A549 (cell line): Measurements from ENCODE around the gene PI4KA. TPM values are rescaled to one million over a fixed set of nuclear protein-coding genes. Genes with fewer than 3 reads are reported as not detected.

Experiments
- ATAC-seq, 2 experiments: fragments of 200-7000 bp in 1 of 2; fragments of >200 bp in 1 of 2; cut with Nextera tagmentation in 1 of 2; cut with Tn5 transposase in 1 of 2; 3 replicates each; pipeline versions ENCODE4 v1.8.0 to v1.9.1; 2018 to 2020; ENCODE audit warnings: mild to moderate bottlenecking in 1 of 2, moderate library complexity in 1 of 2
- CTCF ChIA-PET: fragments of 300-600 bp; sonication (Branson Sonifier 250); formaldehyde crosslinking; extraction: SDS; loops from one replicate; lab custom pipeline; 2021; ENCODE audit warnings: antibody characterized with exemption, inconsistent platforms; lab: Yijun Ruan, JAX
- POLR2A ChIA-PET: fragments of 350-600 bp; formaldehyde crosslinking; extraction: SDS; loops from one replicate; lab custom pipeline; 2021; ENCODE audit warnings: antibody characterized with exemption, inconsistent platforms; lab: Yijun Ruan, JAX
- DNase-seq, 2 experiments: peaks; one replicate each; pipeline versions ENCODE4 v3.0.0 to v3.0.0-alpha.2; 2011 to 2016; ENCODE audit warnings: low read depth in 1 of 2, low spot score in 1 of 2
- FAIRE-seq: peaks from 2 replicates; lab custom pipeline; 2011; peaks lifted over from hg19 to GRCh38; lab: Jason Lieb, UNC
- H3K27ac ChIP-seq, 2 experiments: fragments of >200 bp; sonication (Bioruptor Twin); formaldehyde crosslinking; 3 replicates each; pipeline ENCODE4 v1.5.1; 2016 to 2017
- H3K4me1 ChIP-seq: fragments of >200 bp; sonication (Bioruptor Twin); formaldehyde crosslinking; 3 replicates; pipeline ENCODE4 v1.6.1; 2016
- H3K4me2 ChIP-seq: fragments of >200 bp; sonication (Bioruptor Twin); formaldehyde crosslinking; 3 replicates; pipeline ENCODE4 v1.6.1; 2016
- H3K4me3 ChIP-seq: fragments of >200 bp; sonication (Bioruptor Twin); formaldehyde crosslinking; 3 replicates; pipeline ENCODE4 v1.5.1; 2016
- H3K9me3 ChIP-seq: fragments of >200 bp; sonication (Bioruptor Twin); formaldehyde crosslinking; 3 replicates; pipeline ENCODE4 v1.6.1; 2016
- CBX8 ChIP-seq: fragments of 200-600 bp; sonication (generic); IDR thresholded peaks from 2 replicates; pipeline ENCODE4 v1.6.1; 2016
- CHD4 ChIP-seq: fragments of 200-600 bp; sonication (generic); IDR thresholded peaks from 2 replicates; pipeline ENCODE4 v1.6.1; 2016; ENCODE audit warnings: antibody characterized with exemption, mild to moderate bottlenecking, borderline replicate concordance
- EHF ChIP-seq: fragments of 250-450 bp; sonication (Bioruptor Pico); IDR thresholded peaks from 2 replicates; pipeline ENCODE4 v1.5.0; 2020; ENCODE audit warnings: mild to moderate bottlenecking
- EP300 ChIP-seq, 2 experiments: fragments of >200 bp; sonication (Bioruptor Twin); formaldehyde crosslinking; IDR thresholded peaks; 2 replicates in 1 of 2; 3 replicates in 1 of 2; pipeline ENCODE4 v1.6.1; 2016 to 2017
- FOSL2 ChIP-seq, 2 experiments: fragments of 450-650 bp in 1 of 2; fragments of >200 bp in 1 of 2; sonication (Bioruptor Twin) in 1 of 2; formaldehyde crosslinking; IDR thresholded peaks; 2 replicates each; pipeline versions ENCODE4 v1.5.0 to v1.6.1; 2016 to 2020; ENCODE audit warnings: mild to moderate bottlenecking in 1 of 2, moderate library complexity in 1 of 2
- FOXS1 ChIP-seq: fragments of 250-450 bp; sonication (Bioruptor Pico); IDR thresholded peaks from 2 replicates; pipeline ENCODE4 v1.5.0; 2020; ENCODE audit warnings: mild to moderate bottlenecking, moderate library complexity
- GATA3 ChIP-seq: IDR thresholded peaks from 2 replicates; pipeline ENCODE4 v1.6.1; 2012; ENCODE audit warnings: borderline replicate concordance
- HEYL ChIP-seq: fragments of 250-450 bp; sonication (Bioruptor Pico); IDR thresholded peaks from 2 replicates; pipeline ENCODE4 v1.8.0; 2021; ENCODE audit warnings: mild to moderate bottlenecking, moderate library complexity
- HOXB5 ChIP-seq: fragments of 250-450 bp; sonication (Bioruptor Pico); IDR thresholded peaks from 2 replicates; pipeline ENCODE4 v1.5.0; 2020; ENCODE audit warnings: mild to moderate bottlenecking, moderate library complexity
- JUN ChIP-seq, 2 experiments: fragments of >200 bp; sonication (Bioruptor Twin); formaldehyde crosslinking; IDR thresholded peaks; 2 replicates in 1 of 2; 3 replicates in 1 of 2; pipeline ENCODE4 v1.6.1; 2016 to 2017
- JUNB ChIP-seq: fragments of >200 bp; sonication (Bioruptor Twin); formaldehyde crosslinking; IDR thresholded peaks from 2 replicates; pipeline ENCODE4 v1.6.1; 2016
- KDM5A ChIP-seq: fragments of 200-600 bp; sonication (generic); IDR thresholded peaks from 2 replicates; pipeline ENCODE4 v1.6.1; 2016; ENCODE audit warnings: antibody characterized with exemption, mild to moderate bottlenecking
- MAZ ChIP-seq: fragments of 150-350 bp; IDR thresholded peaks from 2 replicates; pipeline ENCODE4 v1.6.1; 2014; ENCODE audit warnings: antibody characterized with exemption, low read depth, low read length, borderline replicate concordance
- NFE2L2 ChIP-seq: fragments of 150-350 bp; conservative IDR thresholded peaks from 2 replicates; pipeline ENCODE4 v1.6.1; 2014; ENCODE audit warnings: low read length
- NPAS2 ChIP-seq: fragments of 250-450 bp; sonication (Bioruptor Pico); IDR thresholded peaks from 2 replicates; pipeline ENCODE4 v1.8.0; 2022; ENCODE audit warnings: mild to moderate bottlenecking, moderate library complexity, borderline replicate concordance
- RARB ChIP-seq: fragments of 250-450 bp; sonication (Bioruptor Pico); IDR thresholded peaks from 2 replicates; pipeline ENCODE4 v1.8.0; 2021; ENCODE audit warnings: mild to moderate bottlenecking, moderate library complexity
- RNF2 ChIP-seq: fragments of 200-600 bp; sonication (generic); IDR thresholded peaks from 2 replicates; pipeline ENCODE4 v1.6.1; 2016; ENCODE audit warnings: low read depth, mild to moderate bottlenecking, antibody characterized with exemption, moderate library complexity, borderline replicate concordance
- SMC3 ChIP-seq: fragments of >200 bp; sonication (Bioruptor Twin); formaldehyde crosslinking; IDR thresholded peaks from 3 replicates; pipeline ENCODE4 v1.6.1; 2018; ENCODE audit warnings: inconsistent platforms
- ZC3H11A ChIP-seq: fragments of 450-650 bp; IDR thresholded peaks from 2 replicates; pipeline ENCODE4 v1.6.1; 2014; ENCODE audit warnings: antibody characterized with exemption, mild to moderate bottlenecking
- ZFP36 ChIP-seq: fragments of 450-650 bp; IDR thresholded peaks from 2 replicates; pipeline ENCODE4 v1.6.1; 2014; ENCODE audit warnings: borderline replicate concordance; ENCODE audit not compliant: partially characterized antibody
- WGBS: methylation state at CpG from one replicate; pipeline ENCODE4 v1.1.6; 2017; ENCODE audit errors: missing lambda C conversion rate; 5-methylcytosine and 5-hydroxymethylcytosine counted together
- polyA plus RNA-seq, 4 experiments: library from polyadenylated mRNA; depleted of rRNA in 3 of 4; stranded (reverse); fragments of >200 nt; fragmentation: RNase III in 1 of 4; extraction: RNeasy Plus Mini Kit Qiagen cat#74134 plus additional on column Dnase treatment in 1 of 4; gene quantifications; 2 replicates in 3 of 4; 3 replicates in 1 of 4; pipeline ENCODE4 v1.2.3, GENCODE V29; 2011 to 2017
- TF ChIP-seq, protein P1 (sequence below): fragments of 450-650 bp; IDR thresholded peaks from 2 replicates; pipeline ENCODE4 v1.6.1; 2014; ENCODE audit warnings: antibody characterized with exemption
- TF ChIP-seq, protein P2 (sequence below): IDR thresholded peaks from 2 replicates; pipeline ENCODE4 v1.6.1; 2012
- TF ChIP-seq, protein P3 (sequence below): fragments of 250-450 bp; sonication (Bioruptor Pico); IDR thresholded peaks from 2 replicates; pipeline ENCODE4 v1.5.0; 2021; ENCODE audit warnings: mild to moderate bottlenecking, moderate library complexity, borderline replicate concordance
- TF ChIP-seq, protein P4 (sequence below): IDR thresholded peaks from 2 replicates; pipeline ENCODE4 v1.6.1; 2012; ENCODE audit warnings: low read depth, borderline replicate concordance
- TF ChIP-seq, protein P5 (sequence below): fragments of 200-600 bp; sonication (generic); IDR thresholded peaks from 2 replicates; pipeline ENCODE4 v1.6.1; 2016; ENCODE audit warnings: antibody characterized with exemption, mild to moderate bottlenecking, moderate library complexity
- TF ChIP-seq, protein P6 (sequence below): fragments of 150-350 bp; IDR thresholded peaks from 2 replicates; pipeline ENCODE4 v1.6.1; 2014; ENCODE audit warnings: low read depth, mild to moderate bottlenecking, low read length

The PI4KA gene
- polyA plus RNA-seq, 2 of the 4 experiments (the other 2 are of a cell fraction) = 14.4 to 21.3 TPM

DNA sequence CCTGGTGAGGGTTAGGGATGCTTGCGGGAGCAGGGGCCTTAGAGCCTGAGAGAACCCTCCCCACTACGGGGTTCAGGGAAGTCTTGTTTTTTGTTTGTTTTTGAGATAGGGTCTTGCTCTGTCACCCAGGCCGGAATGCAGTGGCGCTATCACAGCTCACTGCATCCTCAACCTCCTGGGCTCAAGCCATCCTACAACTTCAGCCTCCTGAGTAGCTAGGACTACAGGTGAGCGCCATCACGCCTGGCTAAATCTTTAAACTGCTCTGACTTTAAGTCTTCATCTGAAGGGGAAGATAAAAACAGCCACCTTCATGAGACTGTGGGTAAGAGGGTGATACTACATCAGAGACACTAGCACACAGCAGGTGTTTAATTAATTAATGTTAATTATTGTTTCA is 56.2 kb downstream of the PI4KA start:
- Histone ChIP-seq H3K4me3 (no peak overlapping the region), H3K27ac (no peak overlapping the region), H3K9me3 (no peaks in the 10 kb centered on the region), H3K4me2 (no peak overlapping the region), H3K4me1 (peaks cover 18% of the 10 kb centered on the region)
- ChIA-PET POLR2A (no interaction called here), CTCF (interaction anchor here (1.1 to 2.3 kb wide), 4 partner anchors 51 to 120 kb away, joined by 3 to 9 read pairs (median 6); no protein-coding TSS in a partner anchor)
- 95% methylated on average over 6 of the region's 6 CpGs for WGBS
- DNase-seq (no peak), ATAC-seq (no peak), FAIRE-seq (no peak)
- TF ChIP-seq, protein P1, sequence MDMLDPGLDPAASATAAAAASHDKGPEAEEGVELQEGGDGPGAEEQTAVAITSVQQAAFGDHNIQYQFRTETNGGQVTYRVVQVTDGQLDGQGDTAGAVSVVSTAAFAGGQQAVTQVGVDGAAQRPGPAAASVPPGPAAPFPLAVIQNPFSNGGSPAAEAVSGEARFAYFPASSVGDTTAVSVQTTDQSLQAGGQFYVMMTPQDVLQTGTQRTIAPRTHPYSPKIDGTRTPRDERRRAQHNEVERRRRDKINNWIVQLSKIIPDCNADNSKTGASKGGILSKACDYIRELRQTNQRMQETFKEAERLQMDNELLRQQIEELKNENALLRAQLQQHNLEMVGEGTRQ = no peak
- TF ChIP-seq ZC3H11A (no peak), NPAS2 (CRISPR knock-in tag) (no peak), NFE2L2 (no peak), ZFP36 (no peak), HOXB5 (no peak), GATA3 (no peak), EHF (no peak), HEYL (no peak)
- TF ChIP-seq, protein P2, sequence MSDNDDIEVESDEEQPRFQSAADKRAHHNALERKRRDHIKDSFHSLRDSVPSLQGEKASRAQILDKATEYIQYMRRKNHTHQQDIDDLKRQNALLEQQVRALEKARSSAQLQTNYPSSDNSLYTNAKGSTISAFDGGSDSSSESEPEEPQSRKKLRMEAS = no peak
- TF ChIP-seq, protein P3, sequence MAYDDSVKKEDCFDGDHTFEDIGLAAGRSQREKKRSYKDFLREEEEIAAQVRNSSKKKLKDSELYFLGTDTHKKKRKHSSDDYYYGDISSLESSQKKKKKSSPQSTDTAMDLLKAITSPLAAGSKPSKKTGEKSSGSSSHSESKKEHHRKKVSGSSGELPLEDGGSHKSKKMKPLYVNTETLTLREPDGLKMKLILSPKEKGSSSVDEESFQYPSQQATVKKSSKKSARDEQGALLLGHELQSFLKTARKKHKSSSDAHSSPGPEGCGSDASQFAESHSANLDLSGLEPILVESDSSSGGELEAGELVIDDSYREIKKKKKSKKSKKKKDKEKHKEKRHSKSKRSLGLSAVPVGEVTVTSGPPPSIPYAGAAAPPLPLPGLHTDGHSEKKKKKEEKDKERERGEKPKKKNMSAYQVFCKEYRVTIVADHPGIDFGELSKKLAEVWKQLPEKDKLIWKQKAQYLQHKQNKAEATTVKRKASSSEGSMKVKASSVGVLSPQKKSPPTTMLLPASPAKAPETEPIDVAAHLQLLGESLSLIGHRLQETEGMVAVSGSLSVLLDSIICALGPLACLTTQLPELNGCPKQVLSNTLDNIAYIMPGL = no peak
- TF ChIP-seq, protein P4, sequence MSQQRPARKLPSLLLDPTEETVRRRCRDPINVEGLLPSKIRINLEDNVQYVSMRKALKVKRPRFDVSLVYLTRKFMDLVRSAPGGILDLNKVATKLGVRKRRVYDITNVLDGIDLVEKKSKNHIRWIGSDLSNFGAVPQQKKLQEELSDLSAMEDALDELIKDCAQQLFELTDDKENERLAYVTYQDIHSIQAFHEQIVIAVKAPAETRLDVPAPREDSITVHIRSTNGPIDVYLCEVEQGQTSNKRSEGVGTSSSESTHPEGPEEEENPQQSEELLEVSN = no peak

DNA sequence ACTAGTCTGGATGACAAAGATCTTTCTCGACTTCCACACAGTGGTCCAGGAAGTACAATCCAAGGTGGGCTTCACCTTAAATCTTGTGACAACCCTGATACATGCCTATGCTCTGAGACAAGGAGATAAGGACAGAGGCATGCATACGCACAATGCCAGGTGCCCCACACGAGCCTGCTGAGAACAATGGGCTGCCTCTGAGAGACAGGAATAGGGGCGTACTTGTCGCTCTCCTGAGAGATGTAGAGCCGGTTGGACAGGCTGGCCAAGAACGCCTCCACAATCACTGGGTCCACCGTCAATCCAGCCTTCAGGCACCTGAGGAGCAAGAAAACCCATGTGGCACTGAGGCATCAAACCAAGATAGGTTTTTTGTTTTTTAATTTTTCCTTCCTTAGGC is 59.2 kb downstream of the PI4KA start:
- Histone ChIP-seq H3K4me3 (no peak overlapping the region), H3K27ac (no peak overlapping the region), H3K9me3 (no peaks in the 10 kb centered on the region), H3K4me2 (no peak overlapping the region), H3K4me1 (no peaks in the 10 kb centered on the region)
- ChIA-PET CTCF (interaction anchor here (1.7 to 1.8 kb wide), 2 partner anchors 15 kb away, joined by 8 to 9 read pairs; no protein-coding TSS in a partner anchor), POLR2A (no interaction called here)
- no peak for FAIRE-seq
- no peak for DNase-seq
- 88% methylated on average over 5 of the region's 8 CpGs for WGBS
- ATAC-seq = no peak
- TF ChIP-seq, protein P5, sequence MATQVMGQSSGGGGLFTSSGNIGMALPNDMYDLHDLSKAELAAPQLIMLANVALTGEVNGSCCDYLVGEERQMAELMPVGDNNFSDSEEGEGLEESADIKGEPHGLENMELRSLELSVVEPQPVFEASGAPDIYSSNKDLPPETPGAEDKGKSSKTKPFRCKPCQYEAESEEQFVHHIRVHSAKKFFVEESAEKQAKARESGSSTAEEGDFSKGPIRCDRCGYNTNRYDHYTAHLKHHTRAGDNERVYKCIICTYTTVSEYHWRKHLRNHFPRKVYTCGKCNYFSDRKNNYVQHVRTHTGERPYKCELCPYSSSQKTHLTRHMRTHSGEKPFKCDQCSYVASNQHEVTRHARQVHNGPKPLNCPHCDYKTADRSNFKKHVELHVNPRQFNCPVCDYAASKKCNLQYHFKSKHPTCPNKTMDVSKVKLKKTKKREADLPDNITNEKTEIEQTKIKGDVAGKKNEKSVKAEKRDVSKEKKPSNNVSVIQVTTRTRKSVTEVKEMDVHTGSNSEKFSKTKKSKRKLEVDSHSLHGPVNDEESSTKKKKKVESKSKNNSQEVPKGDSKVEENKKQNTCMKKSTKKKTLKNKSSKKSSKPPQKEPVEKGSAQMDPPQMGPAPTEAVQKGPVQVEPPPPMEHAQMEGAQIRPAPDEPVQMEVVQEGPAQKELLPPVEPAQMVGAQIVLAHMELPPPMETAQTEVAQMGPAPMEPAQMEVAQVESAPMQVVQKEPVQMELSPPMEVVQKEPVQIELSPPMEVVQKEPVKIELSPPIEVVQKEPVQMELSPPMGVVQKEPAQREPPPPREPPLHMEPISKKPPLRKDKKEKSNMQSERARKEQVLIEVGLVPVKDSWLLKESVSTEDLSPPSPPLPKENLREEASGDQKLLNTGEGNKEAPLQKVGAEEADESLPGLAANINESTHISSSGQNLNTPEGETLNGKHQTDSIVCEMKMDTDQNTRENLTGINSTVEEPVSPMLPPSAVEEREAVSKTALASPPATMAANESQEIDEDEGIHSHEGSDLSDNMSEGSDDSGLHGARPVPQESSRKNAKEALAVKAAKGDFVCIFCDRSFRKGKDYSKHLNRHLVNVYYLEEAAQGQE = no peak
- TF ChIP-seq JUNB (no peak), FOSL2 (IDR thresholded peaks at IDR 0.05) (no peak), FOSL2 (CRISPR knock-in tag; IDR thresholded peaks at IDR 0.05) (no peak), KDM5A (no peak), CBX8 (no peak), CHD4 (no peak), JUN (IDR thresholded peaks at IDR 0.05) (no peak), RNF2 (no peak), EP300 (IDR thresholded peaks at IDR 0.05) (no peak), RARB (CRISPR knock-in tag) (no peak), FOXS1 (no peak), SMC3 (no peak), MAZ (no peak)
- TF ChIP-seq, protein P6, sequence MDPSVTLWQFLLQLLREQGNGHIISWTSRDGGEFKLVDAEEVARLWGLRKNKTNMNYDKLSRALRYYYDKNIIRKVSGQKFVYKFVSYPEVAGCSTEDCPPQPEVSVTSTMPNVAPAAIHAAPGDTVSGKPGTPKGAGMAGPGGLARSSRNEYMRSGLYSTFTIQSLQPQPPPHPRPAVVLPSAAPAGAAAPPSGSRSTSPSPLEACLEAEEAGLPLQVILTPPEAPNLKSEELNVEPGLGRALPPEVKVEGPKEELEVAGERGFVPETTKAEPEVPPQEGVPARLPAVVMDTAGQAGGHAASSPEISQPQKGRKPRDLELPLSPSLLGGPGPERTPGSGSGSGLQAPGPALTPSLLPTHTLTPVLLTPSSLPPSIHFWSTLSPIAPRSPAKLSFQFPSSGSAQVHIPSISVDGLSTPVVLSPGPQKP = no peak
- TF ChIP-seq, protein P4 = no peak
- TF ChIP-seq, protein P2 = no peak
- TF ChIP-seq, protein P3 = no peak
